Measurements from ENCODE around the gene LSAMP.

DNA sequence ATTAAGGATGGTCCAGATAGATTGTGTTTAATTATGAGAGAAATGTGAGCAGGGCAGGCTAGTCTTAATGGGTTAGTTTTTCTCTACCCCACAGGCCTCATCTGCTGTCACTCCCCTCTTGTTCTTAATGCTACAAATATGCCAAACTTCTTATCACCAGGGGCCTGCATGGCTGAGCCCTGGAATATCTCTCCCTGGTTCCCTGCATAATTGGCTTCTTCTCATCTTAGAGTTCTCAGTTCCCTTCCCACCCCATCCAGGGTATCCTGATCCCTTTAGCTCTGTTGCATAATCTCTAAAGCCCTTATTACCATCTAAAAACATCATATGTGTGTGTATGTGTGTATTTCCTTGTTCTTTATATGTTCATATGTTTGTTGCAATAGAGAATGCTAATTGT lies 279.6 kb downstream of the LSAMP start:
- no peak for TF ChIP-seq CTCF (conservative IDR thresholded peaks at IDR 0.05; ENCODE audit: low read depth, low read length)
- no peak for TF ChIP-seq EZH2 (IDR thresholded peaks at IDR 0.05; ENCODE audit: borderline replicate concordance, low read depth, low read length, poor library complexity, severe bottlenecking)

Measured in A673 (cell line).